GM12878 (cell line): ENCODE results near the gene WDR91. TPM values are rescaled to one million over a fixed set of nuclear protein-coding genes. Genes with fewer than 3 reads are reported as not detected.
A peak's percentile ranks its signal among the peaks of the same experiment; 100 is the strongest.

Source experiments
- ATF3 ChIP-seq: IDR thresholded peaks from 2 replicates; pipeline ENCODE4 v1.6.1; 2011; ENCODE audit warnings: low read depth, mild to moderate bottlenecking, low read length, moderate library complexity, borderline replicate concordance; ENCODE audit errors: extremely low read depth
- BCL3 ChIP-seq: IDR thresholded peaks from 2 replicates; pipeline ENCODE4 v1.6.1; 2011; ENCODE audit warnings: borderline replicate concordance, low read depth, mild to moderate bottlenecking, moderate library complexity, low read length; ENCODE audit not compliant: insufficient read depth, poor library complexity, severe bottlenecking
- BRCA1 ChIP-seq: IDR thresholded peaks from 2 replicates; pipeline ENCODE4 v1.6.1; 2011; ENCODE audit warnings: low read depth, low read length, improper control_type of control experiment
- CEBPZ ChIP-seq: fragments of 150-350 bp; IDR thresholded peaks from 2 replicates; pipeline ENCODE4 v1.6.1; 2016; ENCODE audit warnings: low read depth, low read length
- E4F1 ChIP-seq: fragments of 450-650 bp; IDR thresholded peaks from 2 replicates; pipeline ENCODE4 v1.6.1; 2018; ENCODE audit warnings: borderline replicate concordance, mild to moderate bottlenecking; ENCODE audit not compliant: partially characterized antibody
- EP300 ChIP-seq, 2 experiments: fragments of 150-350 bp in 1 of 2; IDR thresholded peaks; 2 replicates each; pipeline ENCODE4 v1.6.1; 2011 to 2012; ENCODE audit warnings: low read depth in 2 of 2, low read length in 2 of 2, borderline replicate concordance in 1 of 2, improper control_type of control experiment in 1 of 2, inconsistent platforms in 1 of 2; ENCODE audit not compliant: control insufficient read depth in 1 of 2
- MYB ChIP-seq: fragments of 150-350 bp; IDR thresholded peaks from 2 replicates; pipeline ENCODE4 v1.6.1; 2014; ENCODE audit warnings: mild to moderate bottlenecking, low read depth, low read length, borderline replicate concordance
- NR2C2 ChIP-seq: IDR thresholded peaks from 2 replicates; pipeline ENCODE4 v1.6.1; 2011; ENCODE audit warnings: borderline replicate concordance, low read depth; ENCODE audit not compliant: control insufficient read depth, insufficient read length
- PML ChIP-seq: IDR thresholded peaks from 2 replicates; pipeline ENCODE4 v1.6.1; 2012; ENCODE audit warnings: low read length, inconsistent platforms
- POLR2AphosphoS5 ChIP-seq: IDR thresholded peaks from 2 replicates; pipeline ENCODE4 v1.6.1; 2011; ENCODE audit warnings: mild to moderate bottlenecking, low read length, inconsistent platforms
- RCOR1 ChIP-seq: conservative IDR thresholded peaks from 2 replicates; pipeline ENCODE4 v1.6.1; 2012; ENCODE audit warnings: low read depth, low read length, improper control_type of control experiment
- SIN3A ChIP-seq: IDR thresholded peaks from 2 replicates; pipeline ENCODE4 v1.6.1; 2012; ENCODE audit warnings: low read depth, low read length, improper control_type of control experiment
- SMC3 ChIP-seq: IDR thresholded peaks from 2 replicates; pipeline ENCODE4 v1.6.1; 2011; ENCODE audit warnings: low read length, improper control_type of control experiment, borderline replicate concordance
- ZNF687 ChIP-seq: fragments of 450-650 bp; IDR thresholded peaks from 2 replicates; pipeline ENCODE4 v1.6.1; 2017; ENCODE audit warnings: mild to moderate bottlenecking, moderate library complexity
- polyA plus RNA-seq, 11 experiments: library from polyadenylated mRNA; depleted of rRNA in 4 of 11; unstranded in 6 of 11; stranded (reverse) in 5 of 11; fragments of >200 nt; fragmentation: Nextera tagmentation in 4 of 11; fragmentation: Illumina TruSeq in 1 of 11; extraction: Ambion mirVana in 4 of 11; extraction: Trizol in 1 of 11; gene quantifications; 1 replicate in 1 of 11; 2 replicates in 10 of 11; pipeline versions ENCODE4 v1.2.1 to v1.2.3, GENCODE V29; 2011 to 2016; ENCODE audit warnings: inconsistent platforms in 2 of 11, missing spikeins in 2 of 11, low read depth in 1 of 11
- total RNA-seq, 4 experiments: library from RNA; depleted of rRNA in 3 of 4; stranded (reverse); fragments of >200 nt in 3 of 4; fragmentation: Illumina TruSeq in 1 of 4; extraction: Trizol in 1 of 4; gene quantifications; 2 replicates each; pipeline versions ENCODE4 v1.2.1 to v1.2.3, GENCODE V29; 2013 to 2021

WDR91 gene
- total and polyA plus RNA-seq, 10 of the 15 experiments (the other 5 are each of a cell fraction or from before 2014, with no cell fraction given) = 7.6 to 83.3 (median 16.5) TPM

GRCh38 chr7:135170274-135170997, 40.9 kb downstream of the WDR91 start, which contains the start of gene CYREN (continued):
- TF ChIP-seq BCL3 (no peak), NR2C2 (no peak), RCOR1 (0 out of 2 replicates have a peak, but pooled peaks have one; percentile 46), CEBPZ (no peak), SMC3 (peak; percentile 48), BRCA1 (no peak), PML (peak; percentile 50), MYB (no peak), POLR2AphosphoS5 (peak; percentile 86), E4F1 (peak; percentile 67), ZNF687 (peak; percentile 86), EP300 (IDR thresholded peaks at IDR 0.05; ENCODE audit: borderline replicate concordance in 1 of 2, control insufficient read depth in 1 of 2, low read depth in 2 of 2, low read length in 2 of 2) (no peak; a peak in 1 of 4 replicates), ATF3 (no peak), SIN3A (peak; percentile 52; the same call in 1 of the 2 replicates)
